Ammon's horn (tissue), 1 donor: Measurements from ENCODE around the gene CA4.
"Not testable (repeated sequence)": the region's sequence is repeated elsewhere in the genome, so short reads cannot be mapped to it uniquely, and the experiment has no call there.

Source experiments
- DNase-seq: peaks from one replicate; pipeline ENCODE4 v3.0.0-alpha.2; 2016; ENCODE audit warnings: low spot score

CA4 gene

GRCh38 chr17:60174767-60175166 is 25.0 kb downstream of the CA4 start:
- not testable (repeated sequence) for DNase-seq

- DNase-seq, result not testable (repeated sequence)
Measured at GRCh38 chr17:60176763-60177162, 27.0 kb downstream of the CA4 start.

GRCh38 chr17:60178180-60178579 is 28.4 kb downstream of the CA4 start:
- DNase-seq, result not testable (repeated sequence)

GRCh38 chr17:60180380-60180779 is 30.6 kb downstream of the CA4 start:
- not testable (repeated sequence) for DNase-seq

- DNase-seq, result not testable (repeated sequence)
Measured at GRCh38 chr17:60186372-60186771, 36.6 kb downstream of the CA4 start.

- DNase-seq, result not testable (repeated sequence)
Measured at GRCh38 chr17:60186846-60187745, 37.3 kb downstream of the CA4 start.

GRCh38 chr17:60188759-60189158 is 39.0 kb downstream of the CA4 start:
- DNase-seq, result no peak

- DNase-seq, result not testable (repeated sequence)
Measured at GRCh38 chr17:60190032-60190431, 40.3 kb downstream of the CA4 start.

GRCh38 chr17:60193032-60193431 is 43.3 kb downstream of the CA4 start:
- not testable (repeated sequence) for DNase-seq

- DNase-seq, result no peak
Measured at GRCh38 chr17:60193482-60193881, 43.7 kb downstream of the CA4 start.

GRCh38 chr17:60194141-60194540 is 44.4 kb downstream of the CA4 start:
- DNase-seq, result not testable (repeated sequence)

- not testable (repeated sequence) for DNase-seq
Measured at GRCh38 chr17:60198630-60199029, 48.9 kb downstream of the CA4 start.

GRCh38 chr17:60205782-60206181 is 56.0 kb downstream of the CA4 start:
- not testable (repeated sequence) for DNase-seq

GRCh38 chr17:60208302-60208701 is 58.5 kb downstream of the CA4 start:
- DNase-seq, result not testable (repeated sequence)
